HuH-7 (cell line): ENCODE results near the gene CERS5.
"Not testable (repeated sequence)": the region's sequence is repeated elsewhere in the genome, so short reads cannot be mapped to it uniquely, and the experiment has no call there.

Source experiments
- DNase-seq: peaks from one replicate; pipeline ENCODE4 v3.0.0; 2011; ENCODE audit warnings: low spot score

The CERS5 gene

DNA sequence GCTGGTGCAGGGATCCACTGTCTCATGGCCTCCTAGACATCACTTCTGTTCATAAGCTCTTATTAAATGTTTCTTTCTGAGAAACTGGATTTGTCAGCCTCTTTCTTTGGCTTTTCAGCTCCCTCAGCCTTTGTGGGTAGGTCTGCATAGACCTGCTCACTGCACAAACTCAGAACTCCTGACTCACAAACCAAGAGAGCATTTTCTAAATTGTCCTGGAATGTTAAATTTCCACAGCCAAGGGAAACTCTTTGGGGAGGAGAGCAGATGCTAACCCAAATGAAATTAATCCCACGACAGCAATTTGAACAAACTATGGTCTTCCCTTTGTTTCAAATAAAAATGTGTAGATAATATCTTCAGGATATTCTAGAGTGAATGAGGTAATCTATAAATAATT is 19.5 kb upstream of the CERS5 start:
- DNase-seq, result no peak

DNA sequence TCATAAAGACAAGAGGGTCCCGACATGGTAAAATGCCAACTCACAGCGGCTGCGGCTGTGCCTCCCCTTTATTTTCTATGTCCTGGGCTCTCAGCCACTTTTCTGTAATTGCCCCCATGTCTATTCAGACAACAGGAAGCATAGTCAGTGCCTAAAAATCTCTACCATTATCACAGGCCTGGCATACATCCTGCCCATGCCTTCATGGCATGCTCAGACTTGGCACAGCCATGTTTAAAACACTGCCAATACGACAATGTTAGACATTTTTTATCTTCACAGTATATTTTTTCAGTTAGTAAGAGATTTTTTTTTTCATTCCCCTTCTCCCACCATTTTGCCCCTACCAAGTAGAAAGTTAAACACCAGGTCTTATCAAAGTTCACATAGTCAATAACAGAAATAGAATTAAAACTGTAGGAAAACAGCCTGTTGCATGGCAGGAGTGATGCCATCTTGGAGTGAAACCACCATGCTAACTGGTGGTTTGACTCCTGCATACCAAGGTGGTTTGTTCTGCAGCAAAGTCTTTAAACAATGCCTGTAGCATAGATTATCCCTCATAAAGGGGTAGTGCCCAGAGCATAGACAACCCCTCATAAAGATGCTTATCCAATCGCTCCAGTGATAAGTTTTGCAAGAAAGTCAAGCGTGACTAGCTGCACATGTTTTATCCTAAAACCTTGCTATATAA is 18.9 kb upstream of the CERS5 start:
- no peak for DNase-seq

DNA sequence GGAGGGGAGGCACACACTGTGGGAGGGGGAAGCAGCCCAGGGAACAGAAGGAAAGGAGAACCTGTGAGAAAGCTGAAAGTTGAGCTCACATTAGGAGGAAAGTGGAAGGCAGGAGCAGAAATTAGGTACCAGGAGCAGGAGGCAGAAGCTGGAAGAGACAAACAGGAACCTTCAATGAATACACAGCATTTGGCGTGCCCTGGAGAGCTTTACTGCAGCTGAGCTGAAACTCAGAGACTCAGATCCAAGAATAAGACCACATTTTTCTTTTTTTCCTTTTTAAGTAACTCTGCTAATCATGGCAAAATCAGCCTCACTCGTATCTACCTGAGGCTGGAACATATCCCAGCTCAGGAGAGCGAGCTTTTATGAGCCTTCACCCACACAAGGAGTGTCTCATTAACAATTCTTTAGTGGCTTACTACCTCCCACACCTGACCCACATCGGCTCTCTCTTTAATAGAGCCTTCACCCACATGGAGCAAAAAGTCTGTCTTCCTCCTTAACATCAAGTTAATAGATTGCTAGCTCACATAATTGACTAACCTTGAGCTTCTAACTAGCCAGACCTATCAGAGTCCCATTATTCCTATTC is 18.2 kb upstream of the CERS5 start:
- no peak for DNase-seq

DNA sequence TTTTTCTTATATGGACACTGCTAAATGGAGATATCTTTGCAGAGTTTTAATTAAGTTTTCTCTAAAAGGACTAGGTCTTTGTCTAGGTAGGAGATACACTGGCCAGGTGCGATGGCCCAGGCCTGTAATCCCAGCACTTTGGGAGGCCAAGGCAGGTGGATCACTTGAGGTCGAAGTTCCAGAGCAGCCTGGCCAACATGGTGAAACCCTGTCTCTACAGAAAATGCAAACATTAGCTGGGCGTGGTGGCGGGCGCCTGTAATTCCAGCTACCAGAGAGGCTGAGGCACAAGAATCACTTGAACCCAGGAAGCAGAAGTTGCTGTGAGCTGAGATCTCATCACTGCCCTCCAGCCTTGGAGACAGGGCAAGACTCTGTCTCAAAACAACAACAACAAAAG is 17.1 kb upstream of the CERS5 start:
- DNase-seq, result no peak

DNA sequence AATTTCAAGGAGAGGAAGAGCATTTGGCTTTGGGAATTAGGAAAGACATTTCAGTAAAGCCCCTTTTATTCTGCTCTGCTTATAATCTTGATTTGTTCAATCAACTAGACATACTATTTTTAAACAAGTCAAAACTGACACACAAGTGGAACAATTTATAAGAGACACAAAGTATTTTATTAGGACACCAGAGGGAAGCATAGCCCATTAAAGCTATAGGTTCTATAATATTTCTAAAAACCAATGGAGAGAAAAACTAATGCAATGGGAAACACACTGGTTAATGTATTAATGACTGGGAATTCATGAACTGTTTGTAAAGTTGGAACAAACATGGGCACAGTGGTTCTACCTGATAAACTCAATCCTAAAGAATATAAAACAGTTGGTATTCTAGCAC is 15.3 kb upstream of the CERS5 start:
- DNase-seq, result no peak

DNA sequence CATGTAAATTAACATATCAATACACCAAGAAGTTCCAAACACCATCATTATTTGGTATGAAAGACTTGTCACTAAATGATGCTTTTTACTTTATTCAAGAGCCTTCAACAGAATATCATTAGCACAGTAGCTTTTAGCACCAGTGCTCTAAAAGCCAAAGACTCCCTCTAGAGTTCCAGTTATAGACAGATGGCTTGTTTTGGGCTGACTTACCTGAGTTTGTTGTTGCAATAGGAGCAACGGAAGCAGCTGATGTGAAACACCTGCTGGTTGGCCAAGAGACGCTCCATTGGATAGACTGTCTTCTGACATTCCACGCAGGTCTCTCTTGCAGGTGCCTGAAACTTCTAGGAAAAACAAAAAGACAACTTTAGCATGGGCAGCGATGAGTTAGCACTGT is 14.5 kb upstream of the CERS5 start:
- DNase-seq, result no peak

DNA sequence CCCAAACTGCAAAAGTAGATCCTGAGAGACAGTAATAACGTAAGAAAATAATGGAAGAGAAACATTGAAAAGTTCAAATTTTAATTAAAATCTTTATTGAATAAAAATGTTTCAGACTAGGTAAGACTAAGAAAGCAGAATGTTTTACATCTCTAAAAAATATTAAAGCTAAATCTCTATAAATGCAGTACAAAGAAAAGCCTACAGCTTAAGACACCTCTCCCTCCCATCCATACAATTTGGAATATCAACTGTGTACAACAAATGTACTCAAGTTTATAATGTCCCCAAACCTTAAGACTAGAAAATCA is 8.5 kb upstream of the CERS5 start:
- no peak for DNase-seq

DNA sequence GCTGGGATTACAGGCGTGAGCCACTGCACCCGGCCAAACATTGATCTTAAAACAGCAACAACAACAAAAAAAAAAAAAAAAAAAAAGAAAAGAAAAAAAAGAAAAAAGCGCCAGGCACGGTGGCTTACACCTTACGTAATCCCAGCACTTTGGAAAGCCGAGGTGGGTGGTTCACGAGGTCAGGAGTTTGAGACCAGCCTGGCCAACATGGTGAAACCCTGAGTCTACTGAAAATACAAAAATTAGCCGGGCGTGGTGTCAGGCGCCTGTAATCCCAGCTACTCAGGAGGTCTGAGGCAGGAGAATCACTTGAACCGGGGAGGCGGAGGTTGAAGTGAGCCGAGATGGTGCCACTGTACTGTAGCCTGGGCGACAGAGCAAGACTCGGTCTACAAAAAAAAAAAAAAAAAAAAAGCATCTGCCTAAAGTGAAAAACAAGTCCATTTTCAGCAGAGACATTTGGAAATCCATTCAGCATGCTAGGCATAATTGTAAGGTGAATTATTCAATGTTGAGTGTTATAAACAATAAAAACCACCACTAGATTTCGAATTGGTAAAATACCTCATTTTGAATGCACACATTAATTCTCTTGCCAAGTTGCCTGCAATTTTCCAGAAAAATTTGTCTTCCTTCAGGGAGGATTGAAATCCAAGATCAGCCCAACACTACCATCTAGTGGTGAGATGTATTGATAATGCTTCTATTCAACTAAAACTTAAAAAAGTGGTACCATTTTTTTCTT is 8.0 kb upstream of the CERS5 start:
- peak; percentile 27 for DNase-seq

DNA sequence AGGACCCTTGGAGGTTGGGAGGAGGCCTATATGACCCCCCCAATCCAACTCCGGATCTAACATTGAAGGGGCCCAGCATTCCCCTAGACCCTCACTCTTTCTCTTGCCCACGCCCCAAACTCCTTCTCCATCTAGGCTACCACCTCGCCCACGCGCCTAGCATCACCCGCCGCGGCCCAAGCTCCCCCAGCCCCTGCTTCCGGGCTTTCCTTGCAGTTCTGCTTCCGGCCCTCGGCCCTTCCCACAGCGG is 445 bp downstream of the CERS5 start:
- DNase-seq, result no peak

DNA sequence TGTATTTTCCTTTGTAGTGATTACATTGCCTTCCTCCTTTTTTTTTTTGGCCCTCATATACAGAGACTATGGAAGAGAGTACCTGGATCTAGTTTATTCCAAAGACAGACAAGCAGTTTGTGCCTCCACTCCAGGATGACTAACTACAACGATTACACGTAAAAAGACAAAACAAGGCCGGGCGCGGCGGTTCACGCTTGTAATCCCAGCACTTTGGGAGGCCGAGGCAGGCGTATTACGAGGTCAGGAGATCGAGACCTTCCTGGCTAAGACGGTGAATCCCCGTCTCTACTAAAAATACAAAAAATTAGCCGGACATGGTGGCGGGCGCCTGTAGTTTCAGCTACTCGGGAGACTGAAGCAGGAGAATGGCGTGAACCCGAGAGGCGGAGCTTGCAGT is 2.2 kb downstream of the CERS5 start:
- no peak for DNase-seq

DNA sequence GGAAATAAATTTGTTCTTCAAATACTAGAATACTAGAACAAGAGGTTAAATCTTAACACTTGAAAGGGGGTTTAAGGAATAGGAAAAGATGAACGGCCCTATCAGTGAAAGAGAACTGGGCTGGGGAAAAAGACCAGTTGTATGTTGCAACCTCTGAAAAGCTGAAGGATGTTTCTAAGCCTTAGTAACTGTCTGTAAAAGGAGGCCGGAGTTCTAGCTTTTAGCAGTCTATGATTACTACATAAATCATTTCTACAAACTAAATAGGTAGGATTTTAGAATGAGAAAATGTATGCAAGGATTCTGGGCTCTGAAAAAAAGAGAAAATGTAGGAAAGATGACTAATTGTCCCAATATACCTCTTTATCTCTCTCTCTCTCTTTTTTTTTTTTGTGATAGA is 4.9 kb downstream of the CERS5 start:
- DNase-seq, result no peak

DNA sequence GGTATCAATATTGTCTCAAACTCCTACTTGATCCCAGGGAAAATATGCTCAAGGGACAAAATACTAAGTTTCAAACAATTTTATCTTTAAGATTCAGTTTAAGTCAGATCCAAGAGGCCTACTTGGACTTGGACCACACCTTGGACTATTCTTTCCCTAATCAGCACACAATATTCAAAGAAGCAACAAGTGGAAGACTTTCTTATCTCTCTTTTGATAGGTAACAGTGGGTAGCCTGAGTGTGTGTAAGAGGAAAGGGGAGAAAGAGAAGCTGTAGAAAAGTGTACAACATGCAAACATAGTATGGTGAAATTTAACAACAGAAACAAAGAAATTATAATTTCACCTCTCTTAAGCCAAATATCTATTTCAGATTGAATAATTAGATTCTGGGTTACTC is 6.5 kb downstream of the CERS5 start:
- DNase-seq, result no peak

DNA sequence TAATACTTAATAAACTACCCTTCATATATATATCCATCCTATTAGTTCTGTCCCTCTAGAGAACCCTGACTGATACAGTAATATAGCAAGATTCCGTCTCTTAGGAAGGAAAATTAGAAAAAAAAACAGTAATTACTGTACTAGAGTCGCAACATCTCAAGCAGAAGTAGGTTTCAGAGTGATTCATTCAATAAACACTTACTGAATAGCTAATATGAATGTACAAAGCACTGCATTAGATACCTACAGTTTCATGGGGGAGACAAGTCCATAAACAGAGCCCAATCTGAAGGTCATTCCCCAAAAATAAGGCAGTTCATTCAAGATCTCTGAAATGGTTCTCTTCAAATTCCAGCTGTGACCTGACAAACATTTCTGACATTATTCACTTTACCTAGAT is 9.9 kb downstream of the CERS5 start:
- no peak for DNase-seq

DNA sequence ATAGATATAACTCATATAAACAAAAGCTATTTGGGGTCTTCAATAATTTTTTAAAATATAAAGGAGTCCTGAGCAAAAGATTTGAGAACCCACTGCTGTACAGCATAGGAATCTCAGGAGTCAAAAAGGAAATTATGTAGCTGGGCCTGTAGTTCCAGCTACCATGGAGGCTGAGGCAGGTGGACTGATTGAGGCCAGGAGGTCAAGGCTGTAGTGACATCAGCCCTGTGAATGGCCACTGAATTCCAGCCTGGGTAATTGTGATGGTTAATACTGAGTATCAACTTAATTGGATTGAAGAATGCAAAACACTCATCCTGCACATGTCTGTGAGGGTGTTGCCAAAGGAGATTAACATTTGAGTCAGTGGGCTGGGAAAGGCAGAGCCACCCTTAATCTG is 10.5 kb downstream of the CERS5 start:
- no peak for DNase-seq

DNA sequence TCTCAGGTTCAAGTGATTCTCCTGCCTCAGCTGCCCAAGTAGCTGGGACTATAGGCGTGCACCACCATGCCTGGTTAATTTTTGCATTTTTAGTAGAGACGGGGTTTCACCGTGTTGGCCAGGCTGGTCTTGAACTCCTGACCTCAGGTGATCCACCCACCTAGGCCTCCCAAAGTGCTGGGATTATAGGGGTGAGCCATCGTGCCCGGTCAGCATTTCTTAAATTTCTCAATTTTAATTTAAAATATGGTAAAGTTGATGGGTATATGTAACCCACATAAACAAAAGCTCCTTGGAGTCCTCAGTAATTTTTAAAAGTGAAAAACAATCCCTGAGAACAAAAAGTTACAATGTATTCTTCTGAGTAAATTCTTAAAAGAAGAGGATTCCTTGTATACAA is 12.2 kb downstream of the CERS5 start:
- DNase-seq, result not testable (repeated sequence)

DNA sequence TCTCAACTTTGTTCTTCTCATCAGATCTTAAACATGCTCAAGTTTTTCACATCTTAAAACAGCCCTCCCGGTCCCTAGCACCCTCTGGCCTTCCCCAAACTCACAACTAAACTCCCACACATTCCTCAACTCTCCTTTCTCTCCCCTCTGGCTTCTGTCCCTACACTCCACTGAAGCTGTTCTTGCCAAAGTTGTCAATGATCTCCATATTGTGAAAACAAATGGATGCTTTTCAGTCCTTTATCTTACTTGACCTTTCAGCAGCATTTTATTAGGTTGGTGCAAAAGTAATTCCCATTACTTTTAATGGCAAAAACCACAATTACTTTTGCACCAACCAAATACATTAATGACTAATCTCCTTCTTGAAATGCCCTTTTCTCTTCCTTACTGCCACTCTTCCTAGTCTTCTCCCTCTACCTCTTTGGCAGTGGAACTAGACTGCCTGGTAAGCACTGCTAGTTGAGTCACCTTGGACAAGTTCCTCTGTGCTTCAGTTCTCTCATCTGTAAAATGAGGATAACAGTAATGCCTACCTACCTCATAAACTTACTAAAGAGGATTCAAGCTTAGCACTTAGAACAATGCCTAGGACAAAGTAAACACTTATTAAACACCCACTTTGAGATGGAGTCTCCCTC is 16.0 kb downstream of the CERS5 start:
- DNase-seq, result no peak

DNA sequence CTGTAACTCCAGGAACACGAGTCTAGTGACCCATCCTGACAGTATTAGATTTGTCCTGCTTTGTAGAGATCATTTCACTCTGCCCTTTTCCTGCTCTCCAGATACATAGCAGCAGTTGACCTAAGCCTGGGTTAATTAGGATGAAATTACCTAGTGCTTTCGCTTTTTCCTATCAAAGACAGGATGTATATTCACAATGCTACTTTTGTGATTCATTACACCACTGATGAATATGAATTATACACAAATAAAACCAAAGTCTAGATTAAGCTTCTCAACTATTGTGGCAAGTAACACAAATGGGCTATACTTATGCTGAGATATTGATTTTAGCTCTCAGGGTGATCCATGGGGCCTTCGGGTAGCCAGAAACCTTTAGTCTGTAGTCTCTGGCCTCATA is 17.9 kb downstream of the CERS5 start:
- DNase-seq, result no peak

DNA sequence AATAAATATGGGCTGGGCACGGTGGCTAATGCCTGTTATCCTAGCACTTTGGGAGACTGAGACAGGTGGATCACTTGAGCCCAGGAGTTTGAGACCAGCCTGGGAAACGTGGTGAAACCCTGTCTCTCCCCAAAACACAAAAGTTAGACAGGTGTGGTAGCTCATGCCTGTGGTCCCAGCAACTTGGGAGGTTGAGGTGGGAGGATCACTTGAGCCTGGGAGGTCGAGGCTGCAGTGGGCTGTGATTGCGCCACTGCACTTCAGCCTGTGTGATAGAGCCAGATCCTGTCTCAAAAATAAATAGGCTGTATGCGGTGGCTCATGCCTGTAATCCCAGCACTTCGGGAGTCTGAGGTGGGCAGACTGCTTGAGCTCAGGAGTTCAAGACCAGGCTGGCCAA is 19.2 kb downstream of the CERS5 start:
- DNase-seq, result not testable (repeated sequence)

DNA sequence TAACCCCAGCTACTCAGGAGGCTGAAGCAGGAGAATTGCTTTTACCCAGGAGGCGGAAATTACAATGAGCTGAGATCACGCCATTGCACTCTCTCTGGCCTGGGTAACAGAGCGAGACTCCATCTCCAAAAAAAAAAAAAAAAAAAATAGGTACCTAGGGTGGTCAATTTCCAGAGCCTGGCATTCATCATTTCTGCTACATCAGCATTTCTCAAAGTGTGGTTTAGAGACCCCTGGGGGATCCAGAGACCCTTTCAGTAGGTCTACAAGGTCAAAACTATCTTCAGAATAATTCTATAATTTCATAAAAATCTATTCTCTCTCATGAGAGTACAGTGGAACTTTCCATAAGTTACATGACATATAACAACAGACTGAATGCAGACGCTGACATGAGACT is 19.9 kb downstream of the CERS5 start:
- DNase-seq, result no peak

DNA sequence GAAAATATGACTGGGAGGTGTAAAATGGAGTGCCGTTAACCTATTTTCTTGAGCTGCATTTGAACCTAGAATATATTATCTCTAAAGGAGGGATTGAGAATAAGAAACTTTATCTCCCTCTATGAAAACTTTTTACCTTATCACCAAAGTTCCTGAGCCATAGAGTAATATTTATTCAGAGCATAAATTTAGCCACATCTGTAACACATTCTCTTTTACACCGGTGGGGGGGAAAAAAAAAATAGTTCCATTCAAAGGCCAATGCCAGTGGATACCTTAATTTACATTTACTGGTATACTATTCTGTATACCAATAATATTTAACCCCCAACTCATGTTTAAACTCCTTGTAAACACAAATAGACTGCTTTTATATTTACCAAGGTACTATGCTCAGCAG is 21.7 kb downstream of the CERS5 start:
- no peak for DNase-seq

DNA sequence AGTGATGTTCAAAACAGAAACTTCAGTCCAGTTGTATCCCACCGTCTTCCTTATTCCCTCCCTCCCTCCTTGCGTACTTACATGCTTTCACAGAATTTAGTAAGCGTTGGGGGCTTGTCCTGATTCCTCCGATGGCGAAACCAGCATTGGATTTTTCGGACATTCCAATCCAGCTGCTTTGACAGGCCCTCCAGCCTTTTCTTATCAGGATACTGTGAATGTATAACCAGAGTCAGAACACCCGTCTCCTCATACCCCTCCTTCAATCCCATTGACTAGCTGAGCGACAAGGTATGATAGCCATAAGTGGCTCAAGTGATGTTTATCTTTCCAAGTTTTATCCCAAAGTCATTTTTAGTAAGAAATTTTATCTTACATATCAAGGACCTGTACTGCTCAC is 24.2 kb downstream of the CERS5 start:
- DNase-seq, result peak; percentile 67

DNA sequence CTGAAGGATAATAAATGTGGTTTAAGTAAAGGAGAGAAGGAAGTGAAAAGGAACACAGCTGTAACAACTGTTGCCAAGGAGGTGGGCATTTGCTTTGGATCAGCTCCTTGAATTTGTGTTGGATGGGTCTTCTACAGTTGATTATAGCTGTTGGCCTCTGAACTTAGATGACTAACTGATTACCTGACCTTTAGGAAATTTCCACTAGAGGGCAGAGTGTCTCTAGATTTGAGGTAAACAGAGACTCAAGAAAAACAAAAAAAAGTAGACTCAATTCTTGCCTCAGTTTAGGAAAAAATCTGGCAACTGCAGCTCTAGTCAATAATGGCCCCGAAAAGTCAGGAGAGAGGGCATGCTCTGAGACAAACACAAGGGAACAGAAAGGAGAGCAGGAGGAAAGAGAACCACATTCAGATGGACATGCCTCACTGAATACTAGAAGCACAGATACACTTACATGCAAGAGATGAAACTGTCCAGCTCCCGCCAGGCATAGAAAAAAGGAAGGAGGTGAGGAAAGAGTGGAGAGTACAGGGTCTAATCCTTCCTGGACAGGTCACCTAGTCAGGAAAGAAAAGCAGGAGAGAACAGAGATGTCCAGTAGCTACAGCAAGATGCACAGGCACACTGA is 34.5 kb downstream of the CERS5 start:
- DNase-seq, result no peak

DNA sequence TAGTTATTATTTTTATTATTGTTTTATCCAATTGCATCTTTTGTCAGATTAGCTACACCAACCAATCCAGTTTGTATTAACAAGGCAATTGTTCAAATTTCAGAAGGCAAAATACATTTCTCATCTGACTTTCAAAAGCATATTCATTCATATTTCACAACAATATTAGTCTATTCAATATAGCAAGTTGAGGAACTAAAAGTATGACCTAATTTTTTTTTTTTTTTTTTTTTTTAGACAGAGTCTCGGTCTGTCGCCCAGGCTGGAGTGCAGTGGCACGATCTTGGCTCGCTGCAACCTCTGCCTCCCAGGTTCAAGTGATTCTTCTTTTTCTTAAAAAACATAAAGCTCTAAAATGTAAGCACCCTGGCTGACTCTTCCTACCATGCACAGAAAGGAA is 37.9 kb downstream of the CERS5 start:
- no peak for DNase-seq
